Activated naive CD4-positive, alpha-beta T cell treated with anti-CD3 and anti-CD28 coated beads, Interleukin-2, amount 50 U/mL, for 72 hours (primary cell): ENCODE measurements around the gene ELP6. TPM values are rescaled to one million over a fixed set of nuclear protein-coding genes. Genes with fewer than 3 reads are reported as not detected.
"Not testable (repeated sequence)": the region's sequence is repeated elsewhere in the genome, so short reads cannot be mapped to it uniquely, and the experiment has no call there.

ENCODE experiments used
- ATAC-seq, 2 donors: fragments of 150-1000 bp; cut with Tn5 transposase; 2 replicates each; pipeline ENCODE4 v1.10.0; 2021; ENCODE audit warnings: mild to moderate bottlenecking in 2 of 2, moderate library complexity in 2 of 2
- DNase-seq, 2 donors: peaks; one replicate each; pipeline ENCODE4 v3.0.0; 2021 to 2022; ENCODE audit warnings: low spot score in 2 of 2
- H3K27ac Mint-ChIP-seq, 2 donors: one replicate each; pipeline ENCODE4 v1.8.0; 2022; ENCODE audit warnings: mild to moderate bottlenecking in 2 of 2, mixed read lengths in 2 of 2
- H3K36me3 Mint-ChIP-seq, 2 donors: one replicate each; pipeline ENCODE4 v1.8.0; 2022; ENCODE audit warnings: mixed read lengths in 2 of 2
- H3K9me3 Mint-ChIP-seq, 2 donors: one replicate each; pipeline ENCODE4 v1.8.0; 2022; ENCODE audit warnings: mixed read lengths in 2 of 2
- total RNA-seq, 2 donors: library from RNA; stranded (reverse); gene quantifications; one replicate each; pipeline ENCODE4 v1.2.3, GENCODE V29; 2022

Gene ELP6
- total RNA-seq, 2 donors from 2014 or later, result 39.3 to 43.4 TPM

DNA sequence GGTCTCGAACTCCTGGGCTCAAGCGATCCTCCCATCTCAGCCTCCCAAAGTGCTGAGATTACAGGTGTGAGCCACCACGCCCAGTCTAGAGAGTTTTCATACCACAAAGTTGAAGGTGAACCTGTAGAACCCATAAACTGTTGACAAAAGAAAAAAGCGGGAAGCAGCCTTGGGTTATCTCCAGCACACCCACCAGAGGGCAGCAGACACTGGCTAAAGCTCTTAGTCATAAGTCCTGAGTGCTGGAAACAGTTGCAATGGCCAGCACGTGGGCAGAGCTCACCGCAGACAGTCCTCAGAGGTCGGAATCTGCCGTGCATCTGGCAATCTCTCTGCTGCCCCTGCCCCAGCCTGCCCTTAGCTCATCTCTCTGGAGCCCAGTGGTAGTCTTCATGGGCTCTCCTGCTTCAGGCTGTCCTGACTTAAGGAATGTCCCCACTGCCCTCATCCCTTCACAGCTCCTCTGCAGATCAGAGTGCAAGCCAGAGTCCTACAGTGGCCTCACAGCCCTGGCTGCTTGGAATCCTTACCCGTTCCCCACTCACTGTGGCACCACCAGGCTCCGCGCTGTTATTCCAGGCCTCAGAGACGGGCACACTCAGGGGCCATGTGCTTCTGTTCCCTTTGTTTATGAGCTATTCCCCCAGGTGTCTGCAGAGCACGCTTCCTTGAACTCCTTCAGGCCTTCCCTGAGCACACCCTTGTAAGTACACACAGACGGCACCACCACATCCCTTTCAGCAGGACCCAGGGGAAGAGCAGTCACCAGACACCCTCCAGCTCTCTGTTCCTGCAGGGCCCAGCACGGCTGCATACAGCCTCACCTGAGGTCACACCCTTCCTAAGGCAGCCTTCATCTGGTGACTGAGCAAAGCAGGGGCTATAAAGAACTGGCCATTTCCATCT, 8.8 kb upstream of the ELP6 start:
- Mint-ChIP-seq H3K9me3 (no peaks in the 10 kb centered on the region), H3K27ac (peak overlapping the region in 1 of 2 donors; percentile 22), H3K36me3 (no peaks in the 10 kb centered on the region)
- ATAC-seq (peak; percentile 97 to 99), DNase-seq (peak; percentile 79 to 82)

DNA sequence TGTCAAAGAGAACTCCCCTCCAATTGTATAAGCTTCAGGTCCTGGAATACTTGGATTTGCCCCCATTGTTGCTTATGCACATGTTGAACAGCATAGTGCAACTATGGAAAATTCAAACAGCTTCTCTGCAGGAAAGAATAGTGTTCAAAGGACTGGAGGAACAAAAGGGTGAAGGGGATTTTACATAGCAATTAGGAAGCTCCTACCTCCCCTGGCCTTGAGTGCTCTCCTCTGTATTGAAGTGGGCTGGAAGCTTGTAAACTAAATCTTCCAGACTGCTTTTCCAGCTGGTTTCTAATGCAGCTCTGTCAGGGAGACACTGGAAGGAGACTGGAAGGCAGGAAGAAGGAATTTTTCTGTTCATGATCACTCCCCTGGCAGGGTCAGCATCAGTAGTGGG, 7.2 kb upstream of the ELP6 start:
- ATAC-seq (no peak), DNase-seq (no peak)
- no peaks in the 10 kb centered on the region for H3K9me3 Mint-ChIP-seq
- H3K36me3 Mint-ChIP-seq, result no peaks in the 10 kb centered on the region
- H3K27ac Mint-ChIP-seq, result no peak overlapping the region

GRCh38 chr3:47517937-47518336, 4.4 kb upstream of the ELP6 start:
- no peak for ATAC-seq
- no peak overlapping the region for H3K27ac Mint-ChIP-seq
- no peaks in the 10 kb centered on the region for H3K9me3 Mint-ChIP-seq
- DNase-seq, result no peak
- peaks cover 0 to 4% of the 10 kb centered on the region in 2 donors for H3K36me3 Mint-ChIP-seq

- H3K36me3 Mint-ChIP-seq, result peaks cover 0 to 19% of the 10 kb centered on the region in 2 donors
- no peak for DNase-seq
- H3K27ac Mint-ChIP-seq, result no peak overlapping the region
- ATAC-seq, result no peak
- H3K9me3 Mint-ChIP-seq, result no peaks in the 10 kb centered on the region
Observed at GRCh38 chr3:47515864-47516319, 2.4 kb upstream of the ELP6 start.

DNA sequence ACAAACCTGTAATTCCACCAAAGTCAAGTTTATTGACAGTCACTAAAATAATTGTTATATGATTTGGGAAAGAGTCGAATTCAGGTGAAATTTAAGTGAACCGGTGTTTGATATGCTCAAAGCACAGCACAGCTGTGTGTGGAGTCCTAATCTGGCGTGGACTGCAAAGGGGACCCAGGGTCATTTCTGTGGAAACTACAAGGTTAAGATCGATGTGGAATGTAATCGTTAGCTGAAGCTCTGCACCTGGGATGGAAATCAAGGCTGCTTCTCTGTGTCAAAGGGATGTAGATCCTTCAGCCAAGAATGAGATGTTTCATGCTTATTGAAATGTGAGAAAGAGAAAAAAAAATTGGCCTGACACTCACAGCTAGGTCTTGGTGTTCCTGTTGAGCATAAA, 1.6 kb upstream of the ELP6 start:
- DNase-seq (no peak), ATAC-seq (no peak)
- H3K27ac Mint-ChIP-seq, result peak overlapping the region in 1 of 2 donors; percentile 75
- peaks cover 0 to 24% of the 10 kb centered on the region in 2 donors for H3K36me3 Mint-ChIP-seq
- H3K9me3 Mint-ChIP-seq, result no peaks in the 10 kb centered on the region

GRCh38 chr3:47512416-47513124, 942 bp downstream of the ELP6 start:
- Mint-ChIP-seq H3K9me3 (no peaks in the 10 kb centered on the region), H3K27ac (peak overlapping the region; percentile 99), H3K36me3 (peaks cover 0 to 24% of the 10 kb centered on the region in 2 donors)
- ATAC-seq, result peak in 1 of 2 donors; percentile 22
- DNase-seq, result no peak

DNA sequence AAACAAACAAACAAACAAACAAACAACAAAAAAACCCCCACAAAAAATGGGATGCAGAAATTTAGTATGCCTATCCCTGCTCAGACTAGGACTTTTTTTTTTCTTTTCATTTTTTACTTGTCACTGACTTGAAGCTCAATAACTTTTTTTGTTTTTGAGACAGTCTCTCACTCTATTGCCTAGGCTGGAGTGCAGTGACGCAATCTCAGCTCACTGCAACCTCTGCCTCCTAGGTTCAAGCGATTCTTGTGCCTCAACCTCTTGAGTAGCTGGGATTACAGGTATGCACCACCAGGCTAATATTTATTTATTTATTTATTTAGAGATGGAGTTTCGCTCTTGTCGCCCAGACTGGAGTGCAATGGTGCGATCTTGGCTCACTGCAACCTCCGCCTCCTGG, 8.2 kb downstream of the ELP6 start:
- not testable (repeated sequence) for DNase-seq, ATAC-seq, H3K9me3 Mint-ChIP-seq, H3K27ac Mint-ChIP-seq
- peaks cover 5 to 18% of the 10 kb centered on the region in 2 donors for H3K36me3 Mint-ChIP-seq

- DNase-seq, result no peak
- Mint-ChIP-seq H3K36me3 (peaks cover 5 to 22% of the 10 kb centered on the region in 2 donors), H3K27ac (no peak overlapping the region), H3K9me3 (no peaks in the 10 kb centered on the region)
- no peak for ATAC-seq
Observed at GRCh38 chr3:47504113-47504512, 9.4 kb downstream of the ELP6 start.

DNA sequence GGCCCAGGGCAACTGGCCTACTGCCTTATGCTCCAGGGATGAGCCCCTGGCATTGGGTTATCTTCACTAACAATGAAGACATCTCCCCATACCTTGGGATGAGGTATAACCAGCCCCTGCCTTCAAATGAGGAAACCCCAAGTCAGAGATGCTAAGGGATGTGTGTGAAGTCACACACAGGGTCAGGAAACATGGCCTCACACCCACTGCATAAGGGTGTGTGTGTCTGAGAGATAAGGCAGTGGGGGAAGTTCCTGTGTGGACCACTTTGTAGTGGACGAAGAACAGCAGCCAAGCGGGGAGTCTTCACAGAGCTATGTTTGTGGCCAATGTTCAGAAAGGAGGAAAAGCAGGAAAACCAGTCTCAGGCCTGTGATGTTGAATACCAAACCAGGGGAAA, 10.5 kb downstream of the ELP6 start:
- DNase-seq, result no peak
- Mint-ChIP-seq H3K27ac (peak overlapping the region in 1 of 2 donors; percentile 80), H3K36me3 (peaks cover 5 to 29% of the 10 kb centered on the region in 2 donors), H3K9me3 (no peaks in the 10 kb centered on the region)
- ATAC-seq, result no peak

- no peak overlapping the region for H3K27ac Mint-ChIP-seq
- H3K9me3 Mint-ChIP-seq, result no peaks in the 10 kb centered on the region
- DNase-seq (no peak), ATAC-seq (no peak)
- peaks cover 0 to 27% of the 10 kb centered on the region in 2 donors for H3K36me3 Mint-ChIP-seq
Observed at GRCh38 chr3:47496892-47497291, 16.6 kb downstream of the ELP6 start.

- Mint-ChIP-seq H3K9me3 (no peaks in the 10 kb centered on the region), H3K27ac (peak overlapping the region in 1 of 2 donors; percentile 13), H3K36me3 (peaks cover 0 to 20% of the 10 kb centered on the region in 2 donors)
- no peak for DNase-seq
- no peak for ATAC-seq
Observed at GRCh38 chr3:47495886-47496285, 17.6 kb downstream of the ELP6 start.

DNA sequence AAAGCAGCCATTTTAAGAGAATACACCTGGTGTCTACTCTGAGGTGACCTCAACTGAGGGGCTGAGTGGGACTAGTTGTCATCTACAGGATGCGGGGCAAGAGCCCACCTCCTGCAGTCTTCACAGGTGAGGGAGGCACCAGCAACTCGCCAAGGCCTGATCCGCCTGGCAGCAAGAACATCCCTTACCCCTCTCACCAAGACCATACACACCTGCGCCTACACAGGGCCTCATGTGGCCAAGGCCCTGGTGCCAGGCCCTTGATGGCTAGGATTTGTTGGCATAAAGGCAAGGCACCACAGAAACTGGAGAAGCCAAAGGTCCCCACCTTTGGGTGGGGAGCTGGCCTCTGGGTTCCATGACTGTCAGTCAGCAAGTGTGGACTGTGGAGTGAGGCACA, 18.4 kb downstream of the ELP6 start:
- DNase-seq (no peak), ATAC-seq (no peak)
- Mint-ChIP-seq H3K36me3 (peaks cover 0 to 15% of the 10 kb centered on the region in 2 donors), H3K27ac (no peak overlapping the region), H3K9me3 (no peaks in the 10 kb centered on the region)

DNA sequence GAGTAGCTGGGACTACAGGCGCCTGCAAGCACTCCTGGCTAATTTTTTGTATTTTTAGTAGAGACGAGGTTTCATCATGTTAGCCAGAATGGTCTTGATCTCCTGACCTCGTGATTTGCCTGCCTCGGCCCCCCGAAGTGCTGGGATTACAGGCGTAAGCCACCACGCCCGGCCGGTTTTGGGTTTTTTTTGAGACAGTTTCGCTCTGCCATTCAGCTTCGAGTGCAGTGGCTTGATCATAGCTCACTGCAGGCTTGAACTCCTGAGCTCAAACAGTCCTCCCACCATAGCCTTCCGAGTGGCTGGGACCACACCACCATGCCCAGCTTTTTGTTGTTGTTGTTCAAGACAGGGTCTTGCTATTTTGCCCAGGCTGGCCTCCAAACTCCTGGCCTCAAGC, 21.7 kb downstream of the ELP6 start:
- DNase-seq (no peak), ATAC-seq (no peak)
- Mint-ChIP-seq H3K36me3 (peaks cover 0 to 4% of the 10 kb centered on the region in 2 donors), H3K9me3 (no peaks in the 10 kb centered on the region), H3K27ac (no peak overlapping the region)

DNA sequence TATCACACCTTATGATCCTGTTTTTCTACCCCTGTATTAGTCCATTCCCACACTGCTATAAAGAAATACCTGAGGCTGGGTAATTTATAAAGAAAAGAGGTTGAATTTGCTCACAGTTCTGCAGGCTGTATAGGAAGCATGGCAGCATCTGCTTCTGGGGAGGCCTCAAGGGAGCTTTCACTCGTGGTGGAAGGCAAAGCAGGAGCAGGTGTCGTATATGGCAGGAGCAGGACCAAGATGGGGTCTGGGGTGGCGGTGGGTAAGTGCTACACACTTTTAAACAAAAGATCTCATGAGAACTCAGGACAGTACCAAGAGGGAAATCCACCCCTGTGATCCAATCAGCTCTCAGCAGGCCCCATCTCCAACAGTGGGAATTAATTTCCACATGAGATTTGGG, 22.3 kb downstream of the ELP6 start:
- H3K36me3 Mint-ChIP-seq, result peaks cover 0 to 4% of the 10 kb centered on the region in 2 donors
- H3K27ac Mint-ChIP-seq, result no peak overlapping the region
- DNase-seq (no peak), ATAC-seq (no peak)
- H3K9me3 Mint-ChIP-seq, result no peaks in the 10 kb centered on the region

DNA sequence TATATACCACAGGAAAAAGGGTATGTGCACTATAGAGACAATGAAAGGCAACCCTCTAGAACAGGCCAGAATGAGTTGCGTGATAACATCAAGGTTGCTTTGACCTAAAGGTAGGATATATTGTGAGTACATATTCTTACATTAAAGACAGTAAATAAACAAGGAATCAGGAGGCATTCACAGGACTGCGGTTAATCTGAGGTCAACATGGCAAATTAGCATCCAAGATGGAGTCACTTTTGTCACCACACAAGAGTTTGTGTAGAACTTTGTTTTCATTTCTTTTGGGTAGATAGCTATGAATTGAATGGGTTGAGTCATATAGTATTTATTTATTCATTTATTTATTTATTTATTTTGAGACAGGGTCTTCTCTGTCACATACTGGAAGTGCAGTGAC, 26.2 kb downstream of the ELP6 start:
- ATAC-seq, result no peak
- H3K9me3 Mint-ChIP-seq, result no peaks in the 10 kb centered on the region
- H3K36me3 Mint-ChIP-seq, result no peaks in the 10 kb centered on the region
- no peak for DNase-seq
- no peak overlapping the region for H3K27ac Mint-ChIP-seq

- no peaks in the 10 kb centered on the region for H3K36me3 Mint-ChIP-seq
- ATAC-seq (no peak), DNase-seq (no peak)
- no peak overlapping the region for H3K27ac Mint-ChIP-seq
- H3K9me3 Mint-ChIP-seq, result no peaks in the 10 kb centered on the region
Observed at GRCh38 chr3:47485812-47486211, 27.7 kb downstream of the ELP6 start.

GRCh38 chr3:47482366-47482765, 31.1 kb downstream of the ELP6 start:
- DNase-seq (no peak), ATAC-seq (no peak)
- Mint-ChIP-seq H3K9me3 (no peaks in the 10 kb centered on the region), H3K27ac (no peak overlapping the region), H3K36me3 (no peaks in the 10 kb centered on the region)
